RKO (cell line): ENCODE results near the gene CES4A.
"Not testable (repeated sequence)": the region's sequence is repeated elsewhere in the genome, so short reads cannot be mapped to it uniquely, and the experiment has no call there.

Source experiments
- DNase-seq: peaks from one replicate; pipeline ENCODE4 v3.0.0-alpha.2; 2016; ENCODE audit warnings: low spot score

CES4A gene

DNA sequence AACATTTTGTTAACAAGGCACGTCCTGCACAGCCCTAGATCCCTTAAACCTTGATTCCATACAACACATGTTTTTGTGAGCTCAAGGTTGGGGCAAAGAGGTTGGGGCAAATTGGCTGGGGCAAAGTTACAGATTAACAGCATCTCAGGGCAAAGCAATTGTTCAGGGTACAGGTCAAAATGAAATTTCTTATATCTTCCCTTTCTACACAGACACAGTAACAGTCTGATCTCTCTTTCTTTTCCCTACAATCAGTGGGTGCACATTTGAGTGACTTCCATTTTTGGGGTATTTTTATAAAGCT, 32.3 kb upstream of the CES4A start:
- not testable (repeated sequence) for DNase-seq

DNA sequence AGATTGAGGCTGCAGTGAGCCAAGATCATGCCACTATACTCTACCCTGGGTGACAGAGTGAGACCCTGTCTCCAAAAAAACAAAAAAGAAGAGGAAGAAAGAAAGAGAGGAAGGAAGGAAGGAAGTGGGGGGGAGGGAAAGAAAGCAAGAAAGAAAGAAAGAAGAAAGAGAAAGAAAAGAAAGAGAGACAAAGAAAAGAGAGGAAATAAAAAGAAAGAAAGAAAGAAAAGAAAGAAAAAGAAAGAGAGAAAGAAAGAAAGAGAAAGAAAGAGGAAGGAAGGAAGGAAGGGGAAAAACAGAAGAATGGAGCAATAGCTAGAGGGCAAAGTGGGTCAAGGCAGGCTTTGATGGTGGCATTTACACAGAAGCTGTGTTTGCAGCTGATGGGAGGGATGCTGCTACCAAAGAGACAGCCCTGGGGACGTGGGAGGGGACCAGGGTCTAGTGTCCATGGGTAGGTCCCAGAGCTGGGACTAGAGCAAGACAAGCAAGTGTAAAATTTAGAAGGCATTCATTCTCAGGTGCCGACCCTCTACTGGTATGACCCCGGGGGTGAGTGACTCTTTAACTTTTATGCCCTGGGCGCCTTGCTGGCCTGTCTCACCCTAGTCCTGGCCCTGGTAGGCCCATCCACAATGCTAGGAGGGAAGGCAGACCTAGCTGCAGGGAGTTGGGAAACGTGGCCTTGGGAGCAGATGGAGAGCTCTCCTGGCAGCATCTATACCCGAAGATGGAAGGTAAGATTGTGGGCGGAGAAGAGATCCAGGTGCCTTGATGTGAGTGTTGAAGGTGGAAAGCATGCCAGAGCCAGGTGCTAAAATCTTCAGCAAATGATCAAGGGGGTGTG, 29.3 kb upstream of the CES4A start:
- no peak for DNase-seq

DNA sequence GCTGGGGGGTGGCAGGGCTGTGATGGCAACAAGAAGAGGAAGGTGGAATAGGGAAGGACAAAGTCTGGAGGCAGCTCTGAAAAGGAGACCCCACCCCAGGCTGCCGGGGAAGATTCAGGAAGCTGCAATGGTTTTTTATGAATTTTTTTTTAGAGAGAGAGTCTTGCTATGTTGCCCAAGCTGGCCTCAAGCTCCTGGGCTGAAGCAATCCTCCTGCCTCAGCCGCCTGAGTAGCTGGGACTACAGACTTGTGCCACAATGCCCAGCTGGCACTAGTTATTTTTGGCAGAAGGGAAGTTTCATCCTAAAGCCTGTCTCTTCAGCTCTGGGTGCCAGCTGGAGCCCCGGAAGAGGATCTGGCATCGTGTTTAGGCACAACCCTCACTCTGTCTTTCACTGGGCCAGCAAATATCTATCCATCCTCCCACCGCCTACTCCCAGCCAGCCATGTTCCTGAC, 28.7 kb upstream of the CES4A start:
- DNase-seq = no peak

DNA sequence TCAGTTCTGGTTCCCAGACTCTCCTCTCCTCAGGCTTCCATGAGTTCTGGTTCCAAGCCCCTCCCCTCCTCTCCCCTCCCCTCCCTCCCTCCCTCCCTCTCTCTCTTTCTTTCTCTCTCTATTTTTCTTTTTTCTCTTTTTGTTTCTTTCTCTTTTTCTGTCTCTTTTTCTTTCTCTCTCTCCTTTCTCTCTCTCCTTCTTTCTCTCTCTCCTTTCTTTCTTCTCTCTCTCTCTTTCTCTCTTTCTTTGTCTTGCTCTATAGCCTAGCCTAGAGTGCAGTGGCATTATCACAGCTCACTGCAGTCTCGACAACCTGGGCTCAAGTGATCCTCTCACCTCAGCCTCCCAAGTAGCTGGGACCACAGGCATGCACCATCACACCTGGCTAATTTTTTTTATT, 28.1 kb upstream of the CES4A start:
- no peak for DNase-seq

DNA sequence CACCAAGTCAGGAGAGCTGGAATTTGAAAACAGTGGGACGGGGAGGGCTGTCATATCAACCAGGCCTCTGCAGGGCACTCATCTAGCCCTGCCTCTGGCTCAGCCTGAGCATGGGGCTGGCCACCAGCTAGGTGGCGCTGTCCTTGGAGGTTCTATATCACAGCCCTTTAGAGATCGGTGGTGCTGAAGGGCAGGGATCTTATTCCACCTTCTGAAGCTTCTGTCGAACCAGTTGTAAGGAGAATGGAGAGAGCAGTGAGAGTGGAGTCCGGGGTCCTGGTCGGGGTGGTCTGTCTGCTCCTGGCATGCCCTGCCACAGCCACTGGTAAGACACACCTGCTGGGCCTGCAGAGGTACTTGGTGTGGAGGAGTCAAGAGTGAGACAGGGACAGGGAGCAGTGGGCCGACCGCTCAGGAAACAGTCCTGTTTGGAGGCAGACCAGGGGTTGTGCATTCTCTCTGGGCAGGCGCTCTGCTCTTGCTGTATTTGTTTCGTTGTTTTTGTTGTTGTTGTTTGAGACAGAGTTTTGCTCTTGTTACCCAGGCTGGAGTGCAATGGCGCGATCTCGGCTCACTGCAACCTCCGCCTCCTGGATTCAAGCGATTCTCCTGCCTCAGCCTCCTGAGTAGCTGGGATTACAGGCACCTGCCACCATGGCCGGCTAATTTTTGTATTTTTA, 27.2 kb upstream of the CES4A start, which contains the start of gene CES3:
Gene CES3, plus strand, starts transcription at position 202 of the 680 bp plus-strand sequence. Its CDS starts 42 bp downstream, at position 244.
- DNase-seq = peak; percentile 93

DNA sequence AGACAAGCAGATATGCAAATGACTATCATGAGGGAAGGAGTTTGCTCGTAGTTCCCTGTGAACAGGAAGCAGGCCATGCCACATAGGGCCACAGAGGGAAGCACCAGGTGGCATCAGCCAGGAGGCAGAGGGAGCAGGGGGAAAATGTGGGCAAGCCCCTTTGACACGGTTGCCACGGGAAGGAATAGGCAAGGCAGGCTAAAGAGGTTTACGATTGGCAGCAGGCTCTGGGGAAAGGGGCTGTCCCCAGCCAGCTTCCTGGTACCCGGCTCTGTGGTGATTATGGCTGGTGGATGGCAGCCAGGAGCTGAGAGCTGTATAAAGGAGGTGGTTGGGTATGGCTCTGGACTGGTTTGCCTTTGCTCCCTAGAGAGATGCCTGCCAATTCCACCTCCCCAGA, 26.5 kb upstream of the CES4A start:
- DNase-seq = no peak

DNA sequence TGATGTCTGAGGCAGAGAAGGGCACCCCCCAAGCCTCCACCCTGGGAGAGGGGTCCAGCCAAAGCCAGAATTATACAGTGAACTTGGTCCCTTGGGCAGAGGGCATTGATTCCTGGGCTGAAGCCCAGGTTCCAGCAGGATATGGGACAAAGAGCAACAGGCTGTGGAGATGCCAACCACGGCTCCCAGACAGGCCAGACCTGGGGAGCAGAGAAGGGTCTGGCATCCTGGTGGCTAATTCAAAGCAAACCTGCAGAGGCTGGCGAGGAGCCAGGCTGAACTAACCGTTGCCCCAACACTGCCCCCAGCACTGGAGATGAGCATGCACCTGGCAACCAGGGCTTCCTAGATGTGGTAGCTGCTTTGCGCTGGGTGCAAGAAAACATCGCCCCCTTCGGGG, 24.3 kb upstream of the CES4A start:
- no peak for DNase-seq

DNA sequence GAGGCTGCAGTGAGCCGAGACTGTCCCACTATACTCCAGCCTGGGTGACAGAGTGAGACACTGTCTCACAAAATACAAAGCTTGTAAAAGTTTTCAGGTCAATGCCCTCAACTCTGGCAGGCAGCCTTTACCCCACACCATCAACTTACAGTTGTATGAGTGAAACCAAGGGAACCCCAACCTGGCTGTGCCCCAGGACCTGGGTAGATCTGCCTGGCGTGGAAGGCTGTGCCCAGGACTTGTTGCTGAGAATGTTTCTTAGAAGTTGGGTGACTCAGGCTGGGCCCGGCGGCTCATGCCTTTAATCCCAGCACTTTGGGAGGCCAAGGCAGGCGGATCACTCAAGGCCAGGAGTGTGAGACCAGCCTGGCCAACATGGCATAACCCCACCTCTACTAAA, 19.5 kb upstream of the CES4A start:
- no peak for DNase-seq

DNA sequence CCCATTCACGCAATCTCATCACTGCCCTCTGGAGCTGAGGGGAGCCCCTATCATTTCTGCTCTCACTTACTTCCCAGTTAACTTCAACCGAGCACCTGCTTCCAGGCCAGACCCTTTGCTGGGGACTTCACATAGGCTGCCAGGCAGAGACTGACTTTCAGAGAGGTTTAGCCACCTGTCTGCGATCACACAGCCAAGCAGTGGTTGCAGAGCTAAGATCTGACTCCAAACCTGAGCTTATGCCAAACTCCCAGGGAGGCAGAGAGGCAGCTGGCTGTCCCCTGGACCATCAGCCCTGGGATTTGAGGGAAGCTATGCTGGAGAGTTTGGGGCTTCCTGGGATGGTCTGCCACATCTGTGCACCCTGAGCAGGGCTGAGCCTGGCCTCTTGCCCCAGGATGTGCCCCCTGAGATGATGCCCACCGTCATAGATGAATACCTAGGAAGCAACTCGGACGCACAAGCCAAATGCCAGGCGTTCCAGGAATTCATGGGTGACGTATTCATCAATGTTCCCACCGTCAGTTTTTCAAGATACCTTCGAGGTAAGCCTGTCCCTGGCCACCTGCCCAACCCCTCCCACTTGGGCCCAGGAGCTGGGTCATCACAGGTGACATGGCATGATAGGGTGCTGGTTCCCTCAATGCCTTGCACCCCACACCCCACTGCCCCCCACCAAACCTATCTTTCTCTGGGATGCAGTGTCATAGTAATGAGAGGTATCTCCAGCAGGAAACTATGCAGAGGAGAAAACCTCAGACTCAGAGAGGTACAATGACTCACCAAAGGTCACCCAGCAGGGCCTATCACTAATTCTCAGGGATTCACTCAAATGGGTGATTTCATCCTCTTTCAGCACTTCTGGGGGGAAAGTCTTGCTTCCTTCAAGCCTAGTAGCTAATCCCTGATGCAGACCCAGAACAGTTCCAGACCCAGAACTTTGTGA, 17.3 kb upstream of the CES4A start:
- DNase-seq = peak; percentile 39

DNA sequence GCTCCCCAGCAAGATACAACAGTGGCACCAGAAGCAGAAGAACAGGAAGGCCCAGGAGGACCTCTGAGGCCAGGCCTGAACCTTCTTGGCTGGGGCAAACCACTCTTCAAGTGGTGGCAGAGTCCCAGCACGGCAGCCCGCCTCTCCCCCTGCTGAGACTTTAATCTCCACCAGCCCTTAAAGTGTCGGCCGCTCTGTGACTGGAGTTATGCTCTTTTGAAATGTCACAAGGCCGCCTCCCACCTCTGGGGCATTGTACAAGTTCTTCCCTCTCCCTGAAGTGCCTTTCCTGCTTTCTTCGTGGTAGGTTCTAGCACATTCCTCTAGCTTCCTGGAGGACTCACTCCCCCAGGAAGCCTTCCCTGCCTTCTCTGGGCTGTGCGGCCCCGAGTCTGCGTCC, 15.4 kb upstream of the CES4A start:
- DNase-seq = no peak

DNA sequence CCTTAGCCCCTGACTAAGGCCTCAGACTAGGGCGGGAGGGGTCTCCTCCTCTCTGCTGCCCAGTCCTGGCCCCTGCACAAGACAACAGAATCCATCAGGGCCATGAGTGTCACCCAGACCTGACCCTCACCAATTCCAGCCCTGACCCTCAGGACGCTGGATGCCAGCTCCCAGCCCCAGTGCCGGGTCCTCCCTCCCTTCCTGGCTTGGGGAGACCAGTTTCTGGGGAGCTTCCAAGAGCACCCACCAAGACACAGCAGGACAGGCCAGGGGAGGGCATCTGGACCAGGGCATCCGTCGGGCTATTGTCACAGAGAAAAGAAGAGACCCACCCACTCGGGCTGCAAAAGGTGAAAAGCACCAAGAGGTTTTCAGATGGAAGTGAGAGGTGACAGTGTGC, 14.7 kb upstream of the CES4A start:
- DNase-seq = no peak

DNA sequence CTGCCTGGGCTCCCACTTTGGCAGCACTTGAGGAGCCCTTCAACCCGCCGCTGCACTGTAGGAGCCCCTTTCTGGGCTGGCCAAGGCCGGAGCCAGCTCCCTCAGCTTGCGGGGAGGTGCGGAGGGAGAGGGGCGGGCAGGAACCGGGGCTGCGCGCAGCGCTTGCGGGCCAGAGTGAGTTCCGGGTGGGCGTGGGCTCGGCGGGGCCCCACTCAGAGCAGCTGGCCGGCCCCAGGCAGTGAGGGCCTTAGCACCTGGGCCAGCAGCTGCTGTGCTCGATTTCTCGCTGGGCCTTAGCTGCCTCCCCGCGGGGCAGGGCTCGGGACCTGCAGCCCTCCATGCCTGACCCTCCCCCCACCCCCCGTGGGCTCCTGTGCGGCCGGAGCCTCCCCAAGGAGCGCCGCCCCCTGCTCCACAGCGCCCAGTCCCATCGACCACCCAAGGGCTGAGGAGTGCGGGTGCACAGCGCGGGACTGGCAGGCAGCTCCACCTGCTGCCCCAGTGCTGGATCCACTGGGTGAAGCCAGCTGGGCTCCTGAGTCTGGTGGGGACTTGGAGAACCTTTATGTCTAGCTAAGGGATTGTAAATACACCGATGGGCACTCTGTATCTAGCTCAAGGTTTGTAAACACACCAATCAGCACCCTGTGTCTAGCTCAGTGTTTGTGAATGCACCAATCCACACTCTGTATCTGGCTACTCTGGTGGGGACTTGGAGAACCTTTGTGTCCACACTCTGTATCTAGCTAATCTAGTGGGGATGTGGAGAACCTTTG, 14.0 kb upstream of the CES4A start:
- not testable (repeated sequence) for DNase-seq

DNA sequence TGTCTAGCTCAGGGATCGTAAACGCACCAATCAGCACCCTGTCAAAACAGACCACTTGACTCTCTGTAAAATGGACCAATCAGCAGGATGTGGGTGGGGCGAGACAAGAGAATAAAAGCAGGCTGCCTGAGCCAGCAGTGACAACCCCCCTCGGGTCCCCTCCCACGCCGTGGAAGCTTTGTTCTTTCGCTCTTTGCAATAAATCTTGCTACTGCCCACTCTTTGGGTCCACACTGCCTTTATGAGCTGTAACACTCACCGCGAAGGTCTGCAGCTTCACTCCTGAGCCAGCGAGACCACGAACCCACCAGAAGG, 13.5 kb upstream of the CES4A start:
- not testable (repeated sequence) for DNase-seq

DNA sequence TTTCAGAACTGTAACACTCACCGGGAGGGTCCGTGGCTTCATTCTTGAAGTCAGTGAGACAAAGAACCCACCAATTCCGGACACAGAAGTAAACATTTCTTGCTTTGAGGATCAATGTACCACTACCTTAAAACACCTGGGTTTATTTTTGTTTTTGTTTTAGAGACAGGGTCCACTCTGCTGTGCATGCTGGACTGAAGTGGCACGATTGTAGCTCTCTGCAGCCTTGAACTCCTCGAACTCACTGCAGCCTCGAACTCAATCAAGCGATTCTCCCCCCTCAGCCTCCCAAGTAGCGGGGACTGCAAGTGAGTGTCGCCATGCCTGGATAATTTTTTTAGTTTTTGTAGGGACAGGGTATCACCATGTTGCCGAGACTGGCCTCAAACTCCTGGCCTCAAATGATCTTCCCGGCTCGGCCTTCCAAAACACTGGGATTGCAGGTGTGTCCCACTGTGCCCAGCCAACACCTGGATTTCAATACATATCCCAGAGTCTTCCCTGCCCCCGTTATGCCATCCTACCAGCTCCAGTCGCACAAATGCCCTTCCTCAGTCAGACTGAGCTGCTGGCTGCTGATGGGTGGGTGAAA, 13.0 kb upstream of the CES4A start:
- no peak for DNase-seq

DNA sequence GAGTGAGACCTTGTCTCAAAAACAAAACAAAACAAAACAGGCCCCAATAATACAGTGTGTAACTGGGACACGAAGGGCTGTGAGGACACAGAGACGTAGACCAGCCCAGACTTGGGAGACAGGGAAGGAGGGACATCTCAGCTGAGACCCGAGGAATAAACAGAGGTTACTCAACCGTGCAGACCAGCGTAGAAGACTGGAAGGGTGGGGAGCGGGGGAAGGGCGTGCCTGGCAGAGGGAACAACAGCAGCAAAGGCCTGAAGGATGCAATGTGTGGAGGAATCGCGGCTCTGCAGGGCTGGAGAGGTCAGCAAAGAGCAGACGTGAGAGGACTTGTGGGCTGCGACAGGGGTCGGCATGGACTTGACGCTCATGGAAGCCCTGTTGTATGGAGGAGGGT, 11.6 kb upstream of the CES4A start:
- DNase-seq = no peak

DNA sequence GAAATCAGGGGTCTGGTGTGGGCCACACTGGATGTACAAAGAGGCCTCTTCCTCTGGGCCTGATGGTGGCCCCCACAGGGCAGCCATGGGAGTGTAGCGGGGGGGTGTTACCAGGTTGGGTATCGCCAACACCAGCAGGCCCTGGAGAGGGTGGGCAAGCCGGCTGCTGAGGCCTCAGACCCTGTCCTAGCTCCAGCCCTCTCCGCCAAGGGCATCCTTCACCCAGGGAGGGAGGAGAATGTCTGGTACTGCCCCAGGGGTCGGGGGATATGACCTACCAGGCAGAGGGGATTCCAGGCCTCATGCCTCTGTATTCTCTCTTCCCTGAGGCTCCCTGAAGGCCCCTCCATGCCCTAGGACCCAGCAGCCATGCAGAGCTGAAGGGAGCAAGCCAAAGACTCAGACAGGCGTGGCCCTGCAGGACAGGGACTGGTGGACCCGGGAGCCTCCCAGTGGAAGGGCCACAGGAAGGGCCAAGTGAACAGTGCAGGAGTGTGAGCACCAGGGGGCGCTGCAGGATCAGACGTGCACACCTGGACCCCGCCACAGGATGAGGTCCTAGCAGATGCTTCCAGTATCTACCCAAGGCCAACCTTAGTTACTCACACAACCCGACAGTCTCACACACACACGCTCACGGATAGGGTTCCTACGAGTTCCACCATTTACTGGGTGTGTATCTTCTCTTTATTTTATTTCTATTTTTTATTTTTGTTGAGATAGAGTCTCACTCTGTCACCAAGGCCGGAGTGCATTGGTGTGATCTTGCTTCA, 10.9 kb upstream of the CES4A start:
- peak; percentile 85 for DNase-seq

DNA sequence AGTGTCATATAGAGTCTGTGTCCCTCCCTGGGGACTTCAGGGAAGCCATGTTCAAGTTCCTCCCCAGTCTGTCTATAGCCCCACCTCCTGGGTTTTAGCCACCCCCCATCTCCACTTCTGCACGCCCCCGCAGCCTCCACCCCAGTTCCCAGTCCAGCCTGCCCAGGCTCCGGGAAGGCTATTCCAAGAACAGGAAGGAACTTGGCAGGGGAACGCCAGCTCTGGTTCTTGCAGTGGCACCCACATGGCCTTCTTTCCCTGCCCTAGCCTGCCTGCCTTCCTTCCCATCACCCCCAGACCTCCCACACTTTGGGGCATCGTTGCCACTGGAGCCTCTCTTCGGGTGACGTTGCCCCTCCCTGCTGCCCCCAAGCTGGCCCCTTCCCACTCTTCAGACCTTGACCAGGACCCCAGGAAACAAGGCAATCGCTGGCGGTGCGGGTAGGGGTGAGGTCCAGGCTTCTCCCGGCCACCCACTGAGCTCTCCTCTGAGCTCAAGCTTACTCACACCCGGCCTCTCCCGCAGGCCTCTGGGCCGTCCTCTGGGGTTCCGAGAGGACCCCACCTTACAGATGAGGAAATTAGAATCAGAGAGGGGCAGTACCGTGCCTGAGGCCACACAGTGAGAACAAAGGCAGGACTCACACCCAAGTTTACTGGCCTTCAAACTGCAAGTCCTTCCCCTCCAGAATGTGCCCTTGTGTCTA, 9.2 kb upstream of the CES4A start:
- DNase-seq = no peak

DNA sequence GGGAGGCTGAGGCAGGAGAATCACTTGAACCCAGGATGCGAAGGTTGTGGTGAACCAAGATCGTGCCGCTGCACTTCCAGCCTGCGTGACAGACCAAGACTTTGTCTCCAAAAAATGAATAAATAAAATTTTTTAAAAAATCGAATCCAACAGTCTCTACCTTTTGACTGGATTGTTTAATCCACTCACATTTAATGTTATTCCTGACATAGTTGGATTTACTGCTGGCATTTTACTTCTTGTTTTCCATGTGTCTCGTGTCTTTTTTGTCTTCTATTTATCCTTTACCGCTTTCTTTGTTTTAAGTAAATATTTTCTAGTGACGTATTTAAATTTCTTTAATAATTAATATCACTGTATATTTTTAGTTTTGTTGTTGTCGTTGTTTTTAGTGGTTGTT, 5.4 kb upstream of the CES4A start:
- DNase-seq = no peak

DNA sequence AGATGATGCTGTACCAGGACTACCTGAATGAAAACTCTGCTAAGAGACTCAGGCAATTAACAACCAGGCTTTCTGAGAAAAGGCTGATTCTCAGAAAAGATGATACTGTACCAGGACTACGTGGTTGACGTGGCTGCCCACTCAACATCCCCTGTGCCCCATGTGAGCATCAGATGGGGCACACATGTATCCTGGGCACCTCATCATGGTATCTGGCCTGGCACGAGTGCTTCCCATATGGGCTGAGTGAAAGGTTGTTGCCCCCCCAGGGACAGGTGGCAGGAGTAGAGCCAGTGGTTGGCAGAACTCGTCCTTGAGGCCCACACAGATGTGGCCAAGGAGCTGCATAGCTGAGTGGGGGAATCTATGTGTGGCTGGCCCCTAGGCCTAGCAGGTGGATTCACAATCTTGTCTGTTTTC, 3.5 kb upstream of the CES4A start:
- DNase-seq = no peak

DNA sequence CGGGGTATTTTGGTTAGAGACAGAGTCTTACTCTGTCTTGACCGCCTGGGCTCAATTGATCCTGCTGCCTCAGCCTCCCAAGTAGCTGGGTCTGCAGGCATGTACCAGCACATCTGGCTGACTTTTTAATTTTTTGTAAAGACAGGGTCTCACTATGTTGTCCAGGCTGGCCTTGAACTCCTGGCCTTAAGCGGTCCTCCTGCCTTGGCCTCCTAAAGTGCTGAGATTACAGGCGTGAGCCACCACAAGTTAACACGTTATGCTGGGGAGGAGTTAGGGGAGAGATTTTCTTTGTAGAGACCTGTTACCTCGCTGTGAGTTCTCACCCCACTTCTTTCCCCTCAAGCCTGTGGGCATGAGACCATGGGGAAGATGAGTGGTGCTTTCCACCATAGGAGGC, 1.8 kb upstream of the CES4A start:
- DNase-seq = no peak
